Bronchial epithelial cell (primary cell): ENCODE results near the gene KIF3A. TPM values are rescaled to one million over a fixed set of nuclear protein-coding genes. Genes with fewer than 3 reads are reported as not detected.
A peak's percentile ranks its signal among the peaks of the same experiment; 100 is the strongest.

Experiments used
- DNase-seq: peaks from one replicate; pipeline ENCODE4 v3.0.0-alpha.2; 2010; ENCODE audit warnings: low read depth
- FAIRE-seq: peaks from 2 replicates; lab custom pipeline; 2011; peaks lifted over from hg19 to GRCh38; lab: Jason Lieb, UNC
- H3K27me3 ChIP-seq: 2 replicates; pipeline ENCODE4 v1.5.1; 2011; ENCODE audit warnings: low read length; ENCODE audit not compliant: control insufficient read depth, insufficient read depth
- H3K36me3 ChIP-seq: 2 replicates; pipeline ENCODE4 v1.5.1; 2011; ENCODE audit warnings: low read length; ENCODE audit not compliant: control insufficient read depth, insufficient read depth
- H3K4me3 ChIP-seq: 2 replicates; pipeline ENCODE4 v1.5.1; 2011; ENCODE audit warnings: mild to moderate bottlenecking, low read depth, low read length, control low read depth
- total RNA-seq: library from RNA; depleted of rRNA; stranded (reverse); fragments of >200 nt; gene quantifications from 2 replicates; pipeline ENCODE4 v1.2.1, GENCODE V29; 2014
- TF ChIP-seq, protein P1 (sequence below): IDR thresholded peaks from 2 replicates; pipeline ENCODE4 v1.5.1; 2011; ENCODE audit warnings: mild to moderate bottlenecking, moderate library complexity, low read length, control low read depth, inconsistent platforms; ENCODE audit not compliant: insufficient read depth, severe bottlenecking

The KIF3A gene
- total RNA-seq, 1 donor from 2014 or later = 6.8 TPM

GRCh38 chr5:132673939-132674630 lies 63.3 kb downstream of the KIF3A start, which contains the start of gene IL4:
Gene IL4 (plus strand): TSS chr5:132673989. CDS start chr5:132674051, 62 bp downstream.
- TF ChIP-seq, protein P1, sequence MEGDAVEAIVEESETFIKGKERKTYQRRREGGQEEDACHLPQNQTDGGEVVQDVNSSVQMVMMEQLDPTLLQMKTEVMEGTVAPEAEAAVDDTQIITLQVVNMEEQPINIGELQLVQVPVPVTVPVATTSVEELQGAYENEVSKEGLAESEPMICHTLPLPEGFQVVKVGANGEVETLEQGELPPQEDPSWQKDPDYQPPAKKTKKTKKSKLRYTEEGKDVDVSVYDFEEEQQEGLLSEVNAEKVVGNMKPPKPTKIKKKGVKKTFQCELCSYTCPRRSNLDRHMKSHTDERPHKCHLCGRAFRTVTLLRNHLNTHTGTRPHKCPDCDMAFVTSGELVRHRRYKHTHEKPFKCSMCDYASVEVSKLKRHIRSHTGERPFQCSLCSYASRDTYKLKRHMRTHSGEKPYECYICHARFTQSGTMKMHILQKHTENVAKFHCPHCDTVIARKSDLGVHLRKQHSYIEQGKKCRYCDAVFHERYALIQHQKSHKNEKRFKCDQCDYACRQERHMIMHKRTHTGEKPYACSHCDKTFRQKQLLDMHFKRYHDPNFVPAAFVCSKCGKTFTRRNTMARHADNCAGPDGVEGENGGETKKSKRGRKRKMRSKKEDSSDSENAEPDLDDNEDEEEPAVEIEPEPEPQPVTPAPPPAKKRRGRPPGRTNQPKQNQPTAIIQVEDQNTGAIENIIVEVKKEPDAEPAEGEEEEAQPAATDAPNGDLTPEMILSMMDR = no peak
- FAIRE-seq (no peak), DNase-seq (no peak)
- Histone ChIP-seq H3K4me3 (peak within 1 kb of the TSS; percentile 7), H3K27me3 (no peaks in the 10 kb centered on the region), H3K36me3 (no peaks in the 10 kb centered on the region)

GRCh38 chr5:132673488-132673887 lies 63.9 kb downstream of the KIF3A start:
- no peak overlapping the region for H3K4me3 ChIP-seq
- DNase-seq (no peak), FAIRE-seq (no peak)
- TF ChIP-seq, protein P1 = no peak
- H3K36me3 ChIP-seq = no peaks in the 10 kb centered on the region
- no peaks in the 10 kb centered on the region for H3K27me3 ChIP-seq

DNA sequence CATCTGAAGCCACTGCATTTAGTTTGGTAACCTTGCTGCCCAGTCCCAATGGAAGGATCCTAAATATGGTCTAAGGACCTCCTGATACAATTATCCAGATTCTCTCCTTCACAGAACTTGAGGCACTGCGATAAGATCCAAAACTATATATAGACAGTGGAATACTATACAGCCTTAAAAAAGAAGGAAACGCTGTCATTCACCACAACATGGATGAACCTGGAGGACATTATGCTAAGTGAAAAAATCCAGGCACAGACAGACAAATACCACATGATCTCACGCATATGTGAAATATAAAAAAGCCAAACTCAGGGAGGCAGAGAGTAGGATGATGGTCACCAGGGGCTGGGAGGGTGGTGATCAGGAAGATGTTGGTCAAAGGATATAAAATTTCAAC lies 66.3 kb downstream of the KIF3A start:
- TF ChIP-seq, protein P1 = no peak
- FAIRE-seq = no peak
- DNase-seq = no peak

DNA sequence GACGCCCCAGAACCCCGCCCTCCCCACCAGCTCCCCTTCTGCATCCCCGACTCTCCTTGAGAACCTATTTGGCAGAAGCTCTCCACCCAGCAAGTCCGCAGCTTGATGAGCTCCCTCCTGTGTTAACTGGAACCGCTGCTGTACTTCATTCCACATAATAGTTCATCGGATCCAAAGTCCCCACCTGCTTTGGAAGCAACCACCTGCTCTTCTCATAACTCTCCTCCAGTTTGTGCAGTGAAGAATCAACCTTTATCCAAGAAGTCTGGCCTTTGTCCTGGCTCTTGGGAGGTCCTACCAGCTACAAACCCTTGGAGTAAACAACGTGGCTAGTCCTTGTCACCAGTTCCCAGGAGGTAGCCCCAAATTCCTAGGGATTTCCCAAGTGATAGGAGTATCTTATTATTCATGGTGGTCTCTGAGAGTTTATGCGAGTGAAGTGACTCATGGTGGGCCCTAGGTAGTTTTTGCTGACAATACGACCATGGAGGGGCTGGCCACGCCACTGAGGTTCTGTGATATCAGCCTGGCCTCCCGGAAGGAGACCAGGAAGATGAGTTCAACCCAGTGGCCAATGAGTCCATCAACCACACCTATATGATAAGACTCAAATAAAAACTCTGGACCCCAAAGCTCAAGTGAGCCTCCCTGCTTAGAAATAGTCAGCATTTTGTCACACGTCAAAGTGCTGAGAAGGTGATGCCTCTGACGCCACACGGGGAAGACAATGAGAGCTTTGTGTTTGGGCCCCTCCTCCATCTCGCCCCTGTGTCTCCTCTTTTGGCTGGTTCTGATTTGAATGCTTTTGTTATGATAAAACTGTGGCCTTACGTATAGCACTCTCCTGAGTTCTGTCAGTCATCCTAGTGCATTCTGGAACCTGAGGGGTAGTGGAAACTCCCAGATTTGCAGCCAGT lies 67.1 kb downstream of the KIF3A start:
- DNase-seq (no peak), FAIRE-seq (no peak)
- TF ChIP-seq, protein P1 = no peak
- Histone ChIP-seq H3K36me3 (no peaks in the 10 kb centered on the region), H3K27me3 (no peaks in the 10 kb centered on the region), H3K4me3 (no peak overlapping the region)

More for the DNA sequence above, 66.3 kb downstream of the KIF3A start:
- Histone ChIP-seq H3K36me3 (no peaks in the 10 kb centered on the region), H3K27me3 (no peaks in the 10 kb centered on the region), H3K4me3 (no peak overlapping the region)

GRCh38 chr5:132669455-132669820 lies 67.9 kb downstream of the KIF3A start:
- FAIRE-seq (no peak), DNase-seq (no peak)
- Histone ChIP-seq H3K4me3 (no peak overlapping the region), H3K27me3 (no peaks in the 10 kb centered on the region), H3K36me3 (no peaks in the 10 kb centered on the region)
- TF ChIP-seq, protein P1 = no peak
